VCaP (cell line): ENCODE data around the gene C1orf116.

ENCODE experiments used
- H3K27ac ChIP-seq: fragments of 450-650 bp; 2 replicates; pipeline ENCODE4 v1.5.1; 2017
- TF ChIP-seq, protein P1 (sequence below): fragments of 450-650 bp; conservative IDR thresholded peaks from 2 replicates; pipeline ENCODE4 v1.5.1; 2017; ENCODE audit warnings: mild to moderate bottlenecking, moderate library complexity

The C1orf116 gene

DNA sequence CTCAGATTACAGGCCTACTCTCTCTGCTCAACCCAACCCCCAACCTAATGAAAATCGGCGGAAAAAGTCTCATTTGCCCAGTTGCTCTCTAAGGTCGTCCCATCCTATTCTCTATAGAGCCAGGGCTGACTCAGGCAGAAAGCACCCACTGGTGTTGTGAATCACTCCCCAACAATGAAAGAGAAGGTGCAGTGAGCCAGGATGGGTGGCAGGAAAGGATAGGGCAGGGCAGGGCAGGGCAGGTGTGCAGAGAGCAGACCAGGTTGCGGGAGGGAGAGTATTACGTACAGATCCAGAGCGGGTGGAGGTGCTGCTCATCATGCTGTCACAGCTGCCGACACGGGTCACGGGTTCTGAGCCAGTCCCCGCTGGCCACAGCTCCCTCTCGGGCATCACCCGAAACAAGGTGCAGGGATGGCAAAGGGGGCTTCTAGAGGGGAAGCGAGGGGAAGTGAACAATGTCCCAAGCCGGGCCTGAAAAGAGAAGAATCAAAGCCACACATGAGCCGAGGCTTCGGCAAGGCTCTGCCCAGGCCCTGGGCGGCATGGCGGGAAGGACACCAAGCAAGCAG lies 5.3 kb downstream of the C1orf116 start:
- H3K27ac ChIP-seq: peak overlapping the region; percentile 100
- TF ChIP-seq, protein P1, sequence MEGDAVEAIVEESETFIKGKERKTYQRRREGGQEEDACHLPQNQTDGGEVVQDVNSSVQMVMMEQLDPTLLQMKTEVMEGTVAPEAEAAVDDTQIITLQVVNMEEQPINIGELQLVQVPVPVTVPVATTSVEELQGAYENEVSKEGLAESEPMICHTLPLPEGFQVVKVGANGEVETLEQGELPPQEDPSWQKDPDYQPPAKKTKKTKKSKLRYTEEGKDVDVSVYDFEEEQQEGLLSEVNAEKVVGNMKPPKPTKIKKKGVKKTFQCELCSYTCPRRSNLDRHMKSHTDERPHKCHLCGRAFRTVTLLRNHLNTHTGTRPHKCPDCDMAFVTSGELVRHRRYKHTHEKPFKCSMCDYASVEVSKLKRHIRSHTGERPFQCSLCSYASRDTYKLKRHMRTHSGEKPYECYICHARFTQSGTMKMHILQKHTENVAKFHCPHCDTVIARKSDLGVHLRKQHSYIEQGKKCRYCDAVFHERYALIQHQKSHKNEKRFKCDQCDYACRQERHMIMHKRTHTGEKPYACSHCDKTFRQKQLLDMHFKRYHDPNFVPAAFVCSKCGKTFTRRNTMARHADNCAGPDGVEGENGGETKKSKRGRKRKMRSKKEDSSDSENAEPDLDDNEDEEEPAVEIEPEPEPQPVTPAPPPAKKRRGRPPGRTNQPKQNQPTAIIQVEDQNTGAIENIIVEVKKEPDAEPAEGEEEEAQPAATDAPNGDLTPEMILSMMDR: no peak

- peak overlapping the region; percentile 100 for H3K27ac ChIP-seq
- TF ChIP-seq, protein P1: no peak
Measured at GRCh38 chr1:207026104-207026534, 6.4 kb downstream of the C1orf116 start.

GRCh38 chr1:207025146-207025880 lies 7.2 kb downstream of the C1orf116 start:
- TF ChIP-seq, protein P1: no peak
- H3K27ac ChIP-seq: peak overlapping the region; percentile 100

DNA sequence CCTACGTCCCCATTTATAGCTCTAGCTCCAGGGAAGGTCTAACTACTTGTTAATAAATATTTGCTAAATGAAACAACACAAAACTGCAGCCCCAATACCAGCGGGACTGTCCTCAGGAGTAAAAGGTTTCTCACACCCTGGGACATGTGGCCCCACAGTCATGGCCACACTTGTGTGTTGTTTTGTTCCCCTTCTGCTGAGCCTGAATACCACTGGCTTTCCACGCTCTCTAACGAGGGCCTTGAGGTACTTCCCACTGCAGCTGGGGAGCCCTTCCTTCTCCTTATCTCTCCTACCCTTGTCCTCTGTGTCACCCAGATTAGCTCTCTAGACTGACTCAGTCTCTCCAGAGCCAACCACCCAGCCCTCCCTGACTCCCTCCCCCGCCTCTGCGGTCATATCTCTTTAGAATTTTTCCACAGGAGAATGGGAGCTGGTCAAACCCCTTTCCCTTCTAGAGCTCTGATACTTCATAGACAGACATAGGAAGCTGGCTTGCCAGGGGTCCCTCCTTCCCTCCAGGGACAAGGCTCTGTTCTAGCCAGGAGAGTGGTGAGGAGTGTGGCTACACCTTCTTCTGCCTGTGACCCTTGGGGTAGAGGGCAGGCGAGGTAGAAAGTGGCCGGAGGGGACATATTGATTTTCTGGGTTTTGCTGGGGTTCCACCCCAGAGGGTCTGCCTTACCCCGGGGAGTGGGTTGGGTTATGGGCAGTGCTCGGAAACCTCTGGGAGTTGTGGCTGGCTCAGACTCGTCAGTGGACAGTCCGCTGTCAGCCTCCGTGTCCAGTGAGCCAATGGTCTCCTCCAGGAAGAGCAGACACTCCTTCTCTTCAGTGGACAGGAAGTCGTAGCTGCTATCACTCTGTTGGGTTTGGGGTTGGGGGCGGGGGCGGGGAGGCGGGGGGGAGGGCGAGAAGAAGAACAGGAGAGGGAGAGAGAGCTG lies 8.1 kb downstream of the C1orf116 start:
- peak overlapping the region; percentile 100 for H3K27ac ChIP-seq
- TF ChIP-seq, protein P1: no peak

GRCh38 chr1:207022996-207023679 lies 9.4 kb downstream of the C1orf116 start:
- peak overlapping the region; percentile 100 for H3K27ac ChIP-seq
- TF ChIP-seq, protein P1: no peak

DNA sequence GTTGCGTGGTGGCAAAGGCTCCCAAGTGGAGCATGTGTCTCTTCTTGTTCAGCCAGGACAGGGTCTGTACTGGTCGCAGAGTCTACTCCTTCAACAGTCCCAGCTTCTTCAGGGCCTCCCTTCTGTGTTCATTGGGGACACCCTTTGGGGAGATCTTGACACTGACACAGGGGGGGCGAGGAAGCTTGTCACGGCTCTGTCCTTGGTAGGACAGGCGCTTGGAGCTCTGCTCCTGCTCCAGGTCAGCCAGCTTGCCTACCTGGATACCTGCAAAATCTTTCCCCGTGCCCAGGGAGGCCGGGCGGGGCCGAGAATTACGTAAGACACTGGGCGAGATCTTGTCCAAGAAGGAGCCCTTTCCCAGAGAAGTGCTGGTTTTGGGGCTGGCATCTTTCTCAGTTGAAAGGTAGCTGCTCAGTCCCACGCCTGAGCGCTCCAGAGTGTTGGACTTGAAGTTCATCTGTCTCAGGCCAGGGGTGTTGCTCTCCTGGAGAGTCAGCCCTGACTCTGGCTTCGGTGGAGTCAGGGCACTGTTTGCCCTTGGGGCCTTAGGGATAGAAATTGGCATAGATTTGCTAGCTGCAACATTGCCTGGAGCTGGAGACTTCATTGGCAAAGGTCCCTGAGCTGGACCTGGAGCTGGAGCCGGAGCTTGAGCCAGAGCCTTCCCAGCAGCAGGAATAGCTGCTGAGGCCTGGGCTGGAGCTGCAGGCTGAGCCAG lies 10.5 kb downstream of the C1orf116 start:
- TF ChIP-seq, protein P1: no peak
- peak overlapping the region; percentile 100 for H3K27ac ChIP-seq
